HepG2 (cell line): ENCODE measurements around the gene TSEN54. TPM values are rescaled to one million over a fixed set of nuclear protein-coding genes. Genes with fewer than 3 reads are reported as not detected.

ENCODE experiments used
- ATM ChIP-seq: fragments of 450-650 bp; IDR thresholded peaks from 2 replicates; pipeline ENCODE4 v1.7.1; 2017; ENCODE audit warnings: mild to moderate bottlenecking, borderline replicate concordance
- FOXA1 ChIP-seq, 2 experiments: fragments of 450-650 bp in 1 of 2; sonication (generic) in 1 of 2; formaldehyde crosslinking in 1 of 2; IDR thresholded peaks; 2 replicates each; pipeline versions ENCODE4 v1.4.0 to v1.6.1; 2016 to 2020; ENCODE audit warnings: missing genetic modification reagents in 1 of 2
- FOXA3 ChIP-seq: IDR thresholded peaks from 2 replicates; pipeline ENCODE4 v1.6.1; 2016; ENCODE audit warnings: missing genetic modification reagents, missing compliant biosample characterization
- GATAD2A ChIP-seq: IDR thresholded peaks from 2 replicates; pipeline ENCODE4 v1.6.1; 2016
- ISX ChIP-seq: sonication (generic); formaldehyde crosslinking; conservative IDR thresholded peaks from 2 replicates; pipeline ENCODE4 v1.5.0; 2020; ENCODE audit warnings: missing genetic modification reagents
- MTA3 ChIP-seq: sonication (generic); formaldehyde crosslinking; IDR thresholded peaks from 2 replicates; pipeline ENCODE4 v1.4.0; 2020; ENCODE audit warnings: missing genetic modification reagents
- PCBP2 ChIP-seq: fragments of 200-400 bp; formaldehyde crosslinking; optimal IDR thresholded peaks from 2 replicates; pipeline ENCODE3; 2018; ENCODE audit warnings: low read length, low read depth; ENCODE audit not compliant: poor library complexity, severe bottlenecking
- PITX1 ChIP-seq: sonication (generic); formaldehyde crosslinking; IDR thresholded peaks from 2 replicates; pipeline ENCODE4 v1.5.1; 2020; ENCODE audit warnings: mild to moderate bottlenecking, missing genetic modification reagents
- SIX4 ChIP-seq: sonication (generic); formaldehyde crosslinking; IDR thresholded peaks from 2 replicates; pipeline ENCODE4 v1.4.0; 2020; ENCODE audit warnings: missing genetic modification reagents
- SMAD9 ChIP-seq: sonication (generic); formaldehyde crosslinking; IDR thresholded peaks from 2 replicates; pipeline ENCODE4 v1.5.1; 2020; ENCODE audit warnings: mild to moderate bottlenecking, missing genetic modification reagents
- STAT5B ChIP-seq: sonication (generic); formaldehyde crosslinking; IDR thresholded peaks from 2 replicates; pipeline ENCODE4 v1.4.0; 2020; ENCODE audit warnings: missing genetic modification reagents
- YY1 ChIP-seq: IDR thresholded peaks from 2 replicates; pipeline ENCODE4 v1.6.1; 2011; ENCODE audit warnings: low read length, low read depth, moderate library complexity, mild to moderate bottlenecking; ENCODE audit not compliant: insufficient read depth, insufficient replicate concordance
- ZFYVE20 ChIP-seq: sonication (generic); formaldehyde crosslinking; IDR thresholded peaks from 2 replicates; pipeline ENCODE4 v1.8.0; 2023; ENCODE audit warnings: low read depth, mild to moderate bottlenecking, moderate library complexity, missing genetic modification reagents, borderline replicate concordance
- ZNF10 ChIP-seq: sonication (generic); formaldehyde crosslinking; IDR thresholded peaks from 2 replicates; pipeline ENCODE4 v1.4.0; 2020; ENCODE audit warnings: mild to moderate bottlenecking, low read depth, missing genetic modification reagents, borderline replicate concordance
- ZNF101 ChIP-seq: sonication (generic); formaldehyde crosslinking; IDR thresholded peaks from 2 replicates; pipeline ENCODE4 v1.4.0; 2020; ENCODE audit warnings: mild to moderate bottlenecking, low read depth, missing genetic modification reagents, borderline replicate concordance
- ZNF496 ChIP-seq: sonication (generic); formaldehyde crosslinking; IDR thresholded peaks from 2 replicates; pipeline ENCODE4 v1.8.1; 2023; ENCODE audit warnings: mild to moderate bottlenecking, moderate library complexity, missing genetic modification reagents; ENCODE audit not compliant: insufficient replicate concordance
- ZNF569 ChIP-seq: sonication (generic); formaldehyde crosslinking; IDR thresholded peaks from 2 replicates; pipeline ENCODE4 v1.5.0; 2020; ENCODE audit warnings: mild to moderate bottlenecking, missing genetic modification reagents, moderate library complexity, borderline replicate concordance
- ZNF572 ChIP-seq: sonication (generic); formaldehyde crosslinking; IDR thresholded peaks from 2 replicates; pipeline ENCODE4 v1.5.1; 2020; ENCODE audit warnings: mild to moderate bottlenecking, missing genetic modification reagents
- ZNF672 ChIP-seq: sonication (generic); formaldehyde crosslinking; IDR thresholded peaks from 2 replicates; pipeline ENCODE4 v1.8.1; 2022; ENCODE audit warnings: missing genetic modification reagents
- polyA plus RNA-seq, 8 experiments: library from polyadenylated mRNA; depleted of rRNA in 3 of 8; stranded (reverse) in 7 of 8; unstranded in 1 of 8; fragments of >200 nt; fragmentation: Illumina TruSeq in 4 of 8; extraction: Trizol in 4 of 8; gene quantifications; 2 replicates each; pipeline versions ENCODE4 v1.2.1 to v1.2.3, GENCODE V29; 2011 to 2016; ENCODE audit warnings: low read depth in 4 of 8, missing spikeins in 1 of 8, mixed read lengths in 1 of 8; ENCODE audit not compliant: insufficient read depth in 1 of 8
- total RNA-seq, 5 experiments: library from RNA; depleted of rRNA; stranded (reverse); fragments of >200 nt; fragmentation: Illumina TruSeq; extraction: Trizol; gene quantifications; 2 replicates each; pipeline ENCODE4 v1.2.3, GENCODE V29; 2016; ENCODE audit warnings: low read depth in 1 of 5
- TF ChIP-seq, protein P1 (sequence below): fragments of 450-650 bp; IDR thresholded peaks from 2 replicates; pipeline ENCODE4 v1.6.1; 2017
- TF ChIP-seq, protein P2 (sequence below): sonication (generic); formaldehyde crosslinking; IDR thresholded peaks from 2 replicates; pipeline ENCODE4 v1.5.0; 2020; ENCODE audit warnings: mild to moderate bottlenecking, missing genetic modification reagents
- TF ChIP-seq, protein P3 (sequence below): sonication (generic); formaldehyde crosslinking; IDR thresholded peaks from 2 replicates; pipeline ENCODE4 v1.8.0; 2022; ENCODE audit warnings: missing genetic modification reagents, low read depth, mild to moderate bottlenecking, borderline replicate concordance
- TF ChIP-seq, protein P4 (sequence below): sonication (generic); formaldehyde crosslinking; IDR thresholded peaks from 2 replicates; pipeline ENCODE4 v1.4.0; 2020; ENCODE audit warnings: mild to moderate bottlenecking, missing genetic modification reagents, borderline replicate concordance

The TSEN54 gene
- total and polyA plus RNA-seq, 2 of the 13 experiments (the other 11 are each of a cell fraction or from before 2014, with no cell fraction given): 62.9 to 63.3 TPM

DNA sequence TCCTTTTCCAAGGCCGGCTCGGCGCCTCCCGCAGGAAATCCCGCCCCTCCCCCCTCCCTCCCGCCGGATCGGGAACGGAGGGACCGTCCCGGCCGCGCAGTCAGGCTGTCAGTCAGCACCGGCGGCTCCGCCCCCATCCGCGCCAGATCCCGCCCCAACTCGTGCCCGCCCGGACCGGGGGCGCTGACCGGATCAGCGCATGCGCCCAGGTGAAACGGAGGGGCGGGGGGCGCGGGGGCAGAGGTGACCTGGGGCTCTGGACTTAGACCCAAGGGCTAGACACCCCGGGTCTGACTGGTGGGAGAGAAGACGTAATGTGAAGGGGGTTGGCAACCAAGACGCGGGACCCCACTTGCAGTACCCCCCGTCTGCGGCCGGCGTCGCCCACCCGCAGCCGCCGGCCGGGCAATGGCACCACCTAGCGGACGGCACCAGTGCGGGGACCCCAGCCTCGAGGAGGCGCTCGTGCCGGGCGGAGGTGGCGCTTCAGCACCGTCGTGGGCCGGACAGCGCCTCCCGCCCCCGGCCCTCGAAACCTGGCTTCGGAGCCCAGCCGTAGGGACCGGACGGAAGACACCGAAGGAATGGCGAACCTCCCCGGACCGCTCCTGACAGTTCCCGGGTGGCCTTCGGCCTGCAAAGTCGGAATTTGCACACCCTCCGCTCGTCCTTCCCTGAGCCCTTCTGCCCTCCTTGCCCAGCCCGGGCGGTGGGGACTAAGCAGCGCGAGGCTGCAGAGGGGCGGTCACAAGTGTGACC is 653 bp upstream of the TSEN54 start, which contains the start of gene CASKIN2 (continued):
- TF ChIP-seq, protein P1, sequence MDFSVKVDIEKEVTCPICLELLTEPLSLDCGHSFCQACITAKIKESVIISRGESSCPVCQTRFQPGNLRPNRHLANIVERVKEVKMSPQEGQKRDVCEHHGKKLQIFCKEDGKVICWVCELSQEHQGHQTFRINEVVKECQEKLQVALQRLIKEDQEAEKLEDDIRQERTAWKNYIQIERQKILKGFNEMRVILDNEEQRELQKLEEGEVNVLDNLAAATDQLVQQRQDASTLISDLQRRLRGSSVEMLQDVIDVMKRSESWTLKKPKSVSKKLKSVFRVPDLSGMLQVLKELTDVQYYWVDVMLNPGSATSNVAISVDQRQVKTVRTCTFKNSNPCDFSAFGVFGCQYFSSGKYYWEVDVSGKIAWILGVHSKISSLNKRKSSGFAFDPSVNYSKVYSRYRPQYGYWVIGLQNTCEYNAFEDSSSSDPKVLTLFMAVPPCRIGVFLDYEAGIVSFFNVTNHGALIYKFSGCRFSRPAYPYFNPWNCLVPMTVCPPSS: no peak
- no peak for TF ChIP-seq PCBP2
- TF ChIP-seq, protein P2, sequence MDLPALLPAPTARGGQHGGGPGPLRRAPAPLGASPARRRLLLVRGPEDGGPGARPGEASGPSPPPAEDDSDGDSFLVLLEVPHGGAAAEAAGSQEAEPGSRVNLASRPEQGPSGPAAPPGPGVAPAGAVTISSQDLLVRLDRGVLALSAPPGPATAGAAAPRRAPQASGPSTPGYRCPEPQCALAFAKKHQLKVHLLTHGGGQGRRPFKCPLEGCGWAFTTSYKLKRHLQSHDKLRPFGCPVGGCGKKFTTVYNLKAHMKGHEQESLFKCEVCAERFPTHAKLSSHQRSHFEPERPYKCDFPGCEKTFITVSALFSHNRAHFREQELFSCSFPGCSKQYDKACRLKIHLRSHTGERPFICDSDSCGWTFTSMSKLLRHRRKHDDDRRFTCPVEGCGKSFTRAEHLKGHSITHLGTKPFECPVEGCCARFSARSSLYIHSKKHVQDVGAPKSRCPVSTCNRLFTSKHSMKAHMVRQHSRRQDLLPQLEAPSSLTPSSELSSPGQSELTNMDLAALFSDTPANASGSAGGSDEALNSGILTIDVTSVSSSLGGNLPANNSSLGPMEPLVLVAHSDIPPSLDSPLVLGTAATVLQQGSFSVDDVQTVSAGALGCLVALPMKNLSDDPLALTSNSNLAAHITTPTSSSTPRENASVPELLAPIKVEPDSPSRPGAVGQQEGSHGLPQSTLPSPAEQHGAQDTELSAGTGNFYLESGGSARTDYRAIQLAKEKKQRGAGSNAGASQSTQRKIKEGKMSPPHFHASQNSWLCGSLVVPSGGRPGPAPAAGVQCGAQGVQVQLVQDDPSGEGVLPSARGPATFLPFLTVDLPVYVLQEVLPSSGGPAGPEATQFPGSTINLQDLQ (CRISPR knock-in tag): peak; percentile 97
- peak; percentile 73 for TF ChIP-seq SIX4
- peak; percentile 77; the same call in 1 of the 2 replicates for TF ChIP-seq ZFYVE20 (CRISPR knock-in tag)
- TF ChIP-seq MTA3 (CRISPR knock-in tag): peak; percentile 89
- TF ChIP-seq ZNF10 (CRISPR knock-in tag): no peak
- TF ChIP-seq, protein P3, sequence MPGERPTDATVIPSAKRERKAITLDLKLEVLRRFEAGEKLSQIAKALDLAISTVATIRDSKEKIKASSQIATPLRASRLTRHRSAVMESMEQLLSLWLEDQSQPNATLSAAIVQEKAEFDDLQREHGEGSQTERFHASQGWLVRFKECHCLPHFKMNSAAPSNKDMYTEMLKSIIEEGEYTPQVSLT: no peak
- TF ChIP-seq ZNF101: no peak; the same call in 1 of the 2 replicates
- TF ChIP-seq STAT5B: 0 out of 2 replicates have a peak, but pooled peaks have one; percentile 81
- TF ChIP-seq GATAD2A (CRISPR knock-in tag): peak; percentile 14
- TF ChIP-seq FOXA3: peak; percentile 57; the same call in 1 of the 2 replicates
- no peak for TF ChIP-seq ATM
- TF ChIP-seq PITX1: peak; percentile 84
- TF ChIP-seq ZNF496 (CRISPR knock-in tag): no peak
- no peak for TF ChIP-seq FOXA1 (IDR thresholded peaks at IDR 0.05)
- peak; percentile 60; the same call in 1 of the 2 replicates for TF ChIP-seq FOXA1 (CRISPR knock-in tag; IDR thresholded peaks at IDR 0.05)
- peak; percentile 81 for TF ChIP-seq YY1
- TF ChIP-seq SMAD9 (CRISPR knock-in tag): peak; percentile 97
- TF ChIP-seq, protein P4, sequence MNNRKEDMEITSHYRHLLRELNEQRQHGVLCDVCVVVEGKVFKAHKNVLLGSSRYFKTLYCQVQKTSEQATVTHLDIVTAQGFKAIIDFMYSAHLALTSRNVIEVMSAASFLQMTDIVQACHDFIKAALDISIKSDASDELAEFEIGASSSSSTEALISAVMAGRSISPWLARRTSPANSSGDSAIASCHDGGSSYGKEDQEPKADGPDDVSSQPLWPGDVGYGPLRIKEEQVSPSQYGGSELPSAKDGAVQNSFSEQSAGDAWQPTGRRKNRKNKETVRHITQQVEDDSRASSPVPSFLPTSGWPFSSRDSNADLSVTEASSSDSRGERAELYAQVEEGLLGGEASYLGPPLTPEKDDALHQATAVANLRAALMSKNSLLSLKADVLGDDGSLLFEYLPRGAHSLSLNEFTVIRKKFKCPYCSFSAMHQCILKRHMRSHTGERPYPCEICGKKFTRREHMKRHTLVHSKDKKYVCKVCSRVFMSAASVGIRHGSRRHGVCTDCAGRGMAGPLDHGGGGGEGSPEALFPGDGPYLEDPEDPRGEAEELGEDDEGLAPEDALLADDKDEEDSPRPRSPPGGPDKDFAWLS (CRISPR knock-in tag): peak; percentile 96; the same call in 1 of the 2 replicates
- TF ChIP-seq ZNF569: peak; percentile 100
- TF ChIP-seq ZNF572 (CRISPR knock-in tag): peak; percentile 97; the same call in 1 of the 2 replicates
- no peak; the same call in 1 of the 2 replicates for TF ChIP-seq ISX (CRISPR knock-in tag)
- 0 out of 2 replicates have a peak, but pooled peaks have one; percentile 13 for TF ChIP-seq ZNF672
